A549 treated with CORT108297 at 1 μM for 4 hours (cell line): ENCODE measurements around the gene TPTE. TPM values are rescaled to one million over a fixed set of nuclear protein-coding genes. Genes with fewer than 3 reads are reported as not detected.

Experiments
- total RNA-seq: library from RNA; stranded (reverse); fragments of 200-300 nt; extraction: Qiagen RNA extraction; gene quantifications from 5 replicates; pipeline ENCODE4 v1.2.3, GENCODE V29; 2022

The TPTE gene
- total RNA-seq, result not detected in 5 replicates

GRCh38 chr21:10521091-10521598 is at the start of gene TPTE:
TSS of gene TPTE (plus strand) at chr21:10521583. CDS start at chr21:10538724, 17,141 bp downstream.

